ENCODE data around the gene INTS2. TPM values are rescaled to one million over a fixed set of nuclear protein-coding genes. Genes with fewer than 3 reads are reported as not detected.

Gene INTS2
- total RNA-seq, 1 experiment from 2014 or later: 17.5 TPM

- no peaks in the 10 kb centered on the region for H3K9me3 ChIP-seq (ENCODE audit: insufficient read depth, low read depth)
- ChIA-PET CTCF (no interaction called here), POLR2A (ENCODE audit: unreplicated experiment) (no interaction called here)
- no TSS peak for BruUV-seq (replicated peaks)
- no peaks in the 10 kb centered on the region for H3K27me3 ChIP-seq (ENCODE audit: insufficient read depth, low read depth)
- H3K9me2 ChIP-seq (ENCODE audit: insufficient read depth): no peaks in the 10 kb centered on the region
- no peak overlapping the region for H3K27ac ChIP-seq
- intact Hi-C loops (cut with micrococcal nuclease; ENCODE audit: unreplicated experiment): no loop called here
- no peak overlapping the region for H3K4me3 ChIP-seq
- TF ChIP-seq CTCF (conservative IDR thresholded peaks at IDR 0.05): no peak
- TF ChIP-seq EZH2 (IDR thresholded peaks at IDR 0.05; ENCODE audit: low read depth): no peak
- no peak overlapping the region for H3K4me2 ChIP-seq
- no peak overlapping the region for H2AFZ ChIP-seq
- H3K36me3 ChIP-seq (ENCODE audit: low read depth): peaks cover 6% of the 10 kb centered on the region
- no peaks in the 10 kb centered on the region for H3K79me2 ChIP-seq (ENCODE audit: low read depth)
- peaks cover 4% of the 10 kb centered on the region; the same call in 1 of the 2 replicates for H4K20me1 ChIP-seq (ENCODE audit: insufficient read depth)
- H3K4me1 ChIP-seq (replicated peaks; ENCODE audit: insufficient read depth): no peaks in the 10 kb centered on the region
- no peak for DNase-seq
- no peaks in the 10 kb centered on the region for H3F3A ChIP-seq (ENCODE audit: insufficient read depth, low read depth)
These were observed 19.3 kb downstream of the INTS2 start for GRCh38 chr17:61908292-61909037.

GRCh38 chr17:61907361-61907760 lies 20.4 kb downstream of the INTS2 start:
- peaks cover 4% of the 10 kb centered on the region; the same call in 1 of the 2 replicates for H4K20me1 ChIP-seq (ENCODE audit: insufficient read depth)
- no peak overlapping the region for H3K4me3 ChIP-seq
- no peaks in the 10 kb centered on the region for H3K79me2 ChIP-seq (ENCODE audit: low read depth)
- H3K27ac ChIP-seq: no peak overlapping the region
- BruUV-seq (replicated peaks): no TSS peak
- H3F3A ChIP-seq (ENCODE audit: insufficient read depth, low read depth): no peaks in the 10 kb centered on the region
- DNase-seq: no peak
- no peak for TF ChIP-seq CTCF (conservative IDR thresholded peaks at IDR 0.05)
- ChIA-PET POLR2A (ENCODE audit: unreplicated experiment) (interaction anchor here (0.7 kb wide), 1 partner anchor 312 kb away, joined by 4 read pairs; no protein-coding TSS in a partner anchor), CTCF (no interaction called here)
- no peaks in the 10 kb centered on the region for H3K27me3 ChIP-seq (ENCODE audit: insufficient read depth, low read depth)
- H2AFZ ChIP-seq: no peak overlapping the region
- H3K9me2 ChIP-seq (ENCODE audit: insufficient read depth): no peaks in the 10 kb centered on the region
- H3K9me3 ChIP-seq (ENCODE audit: insufficient read depth, low read depth): no peaks in the 10 kb centered on the region
- H3K36me3 ChIP-seq (ENCODE audit: low read depth): peaks cover 6% of the 10 kb centered on the region
- no peak overlapping the region for H3K4me2 ChIP-seq
- intact Hi-C loops (cut with micrococcal nuclease; ENCODE audit: unreplicated experiment): no loop called here
- H3K4me1 ChIP-seq (replicated peaks; ENCODE audit: insufficient read depth): no peaks in the 10 kb centered on the region

- Histone ChIP-seq H3K4me1 (replicated peaks; ENCODE audit: insufficient read depth) (no peaks in the 10 kb centered on the region), H3K9me2 (ENCODE audit: insufficient read depth) (no peaks in the 10 kb centered on the region), H3K27ac (no peak overlapping the region), H3K79me2 (ENCODE audit: low read depth) (no peaks in the 10 kb centered on the region), H3K9me3 (ENCODE audit: insufficient read depth, low read depth) (no peaks in the 10 kb centered on the region), H3K4me3 (no peak overlapping the region), H3K4me2 (no peak overlapping the region), H3K27me3 (ENCODE audit: insufficient read depth, low read depth) (no peaks in the 10 kb centered on the region), H3F3A (ENCODE audit: insufficient read depth, low read depth) (no peaks in the 10 kb centered on the region), H2AFZ (no peak overlapping the region), H3K36me3 (ENCODE audit: low read depth) (0 out of 2 replicates have a peak, but pooled peaks cover 6% of the 10 kb centered on the region), H4K20me1 (ENCODE audit: insufficient read depth) (no peaks in the 10 kb centered on the region)
- intact Hi-C loops (cut with micrococcal nuclease; ENCODE audit: unreplicated experiment): no loop called here
- no TSS peak for BruUV-seq (replicated peaks)
- TF ChIP-seq EZH2 (IDR thresholded peaks at IDR 0.05; ENCODE audit: low read depth): no peak
- no peak for TF ChIP-seq CTCF (conservative IDR thresholded peaks at IDR 0.05)
- CTCF ChIA-PET: interaction anchor here (0.7 kb wide), 1 partner anchor 42 kb away, joined by 7 read pairs; no protein-coding TSS in a partner anchor
- no peak for DNase-seq
- POLR2A ChIA-PET (ENCODE audit: unreplicated experiment): no interaction called here
These were observed 23.6 kb downstream of the INTS2 start for GRCh38 chr17:61904094-61904710.

Measured in PC-9 (cell line).